GM18520 (cell line): Measurements from ENCODE around the gene YBX1.
A peak's percentile ranks its signal among the peaks of the same experiment; 100 is the strongest.

Experiments
- ATAC-seq: cut with Tn5 transposase; IDR thresholded peaks from one replicate; pipeline ENCODE4 v1.9.1; 2021; ENCODE audit not compliant: unreplicated experiment

The YBX1 gene

GRCh38 chr1:42681741-42682483 lies at the start of gene YBX1:
YBX1 (plus strand) TSS chr1:42682418; CDS start chr1:42682566, 148 bp downstream.
- peak; percentile 85 for ATAC-seq

GRCh38 chr1:42639116-42639515 lies 43.1 kb upstream of the YBX1 start:
- ATAC-seq = no peak

GRCh38 chr1:42646056-42646455 lies 36.2 kb upstream of the YBX1 start:
- ATAC-seq = no peak

- ATAC-seq = no peak
Observed at GRCh38 chr1:42657201-42657600, 25.0 kb upstream of the YBX1 start.

GRCh38 chr1:42657981-42658876 lies 24.0 kb upstream of the YBX1 start, which contains the start of gene PPIH:
PPIH (plus strand) TSS chr1:42658423; CDS start chr1:42658447, 24 bp downstream.
- ATAC-seq = peak; percentile 79

- no peak for ATAC-seq
Observed at GRCh38 chr1:42658877-42659337, 23.3 kb upstream of the YBX1 start.

GRCh38 chr1:42660907-42661500 lies 21.2 kb upstream of the YBX1 start:
- no peak for ATAC-seq

- ATAC-seq = no peak
Observed at GRCh38 chr1:42669936-42670335, 12.3 kb upstream of the YBX1 start.

GRCh38 chr1:42670425-42670824 lies 11.8 kb upstream of the YBX1 start:
- ATAC-seq = no peak

GRCh38 chr1:42674214-42674613 lies 8.0 kb upstream of the YBX1 start:
- no peak for ATAC-seq

GRCh38 chr1:42674682-42675081 lies 7.5 kb upstream of the YBX1 start:
- ATAC-seq = no peak

GRCh38 chr1:42675467-42675866 lies 6.8 kb upstream of the YBX1 start:
- ATAC-seq = no peak

GRCh38 chr1:42676534-42677087 lies 5.6 kb upstream of the YBX1 start:
- no peak for ATAC-seq

GRCh38 chr1:42679364-42679983 lies 2.7 kb upstream of the YBX1 start:
- ATAC-seq = no peak

- no peak for ATAC-seq
Observed at GRCh38 chr1:42680055-42680454, 2.2 kb upstream of the YBX1 start.

GRCh38 chr1:42680921-42681683 lies 1.1 kb upstream of the YBX1 start:
- ATAC-seq = no peak

- peak; percentile 5 for ATAC-seq
Observed at GRCh38 chr1:42682484-42682738, 193 bp downstream of the YBX1 start.

GRCh38 chr1:42682739-42683531 lies 717 bp downstream of the YBX1 start:
- peak; percentile 24 for ATAC-seq

- ATAC-seq = no peak
Observed at GRCh38 chr1:42684139-42684538, 1.9 kb downstream of the YBX1 start.
